ENCODE results near the gene LGALS3.

DNA sequence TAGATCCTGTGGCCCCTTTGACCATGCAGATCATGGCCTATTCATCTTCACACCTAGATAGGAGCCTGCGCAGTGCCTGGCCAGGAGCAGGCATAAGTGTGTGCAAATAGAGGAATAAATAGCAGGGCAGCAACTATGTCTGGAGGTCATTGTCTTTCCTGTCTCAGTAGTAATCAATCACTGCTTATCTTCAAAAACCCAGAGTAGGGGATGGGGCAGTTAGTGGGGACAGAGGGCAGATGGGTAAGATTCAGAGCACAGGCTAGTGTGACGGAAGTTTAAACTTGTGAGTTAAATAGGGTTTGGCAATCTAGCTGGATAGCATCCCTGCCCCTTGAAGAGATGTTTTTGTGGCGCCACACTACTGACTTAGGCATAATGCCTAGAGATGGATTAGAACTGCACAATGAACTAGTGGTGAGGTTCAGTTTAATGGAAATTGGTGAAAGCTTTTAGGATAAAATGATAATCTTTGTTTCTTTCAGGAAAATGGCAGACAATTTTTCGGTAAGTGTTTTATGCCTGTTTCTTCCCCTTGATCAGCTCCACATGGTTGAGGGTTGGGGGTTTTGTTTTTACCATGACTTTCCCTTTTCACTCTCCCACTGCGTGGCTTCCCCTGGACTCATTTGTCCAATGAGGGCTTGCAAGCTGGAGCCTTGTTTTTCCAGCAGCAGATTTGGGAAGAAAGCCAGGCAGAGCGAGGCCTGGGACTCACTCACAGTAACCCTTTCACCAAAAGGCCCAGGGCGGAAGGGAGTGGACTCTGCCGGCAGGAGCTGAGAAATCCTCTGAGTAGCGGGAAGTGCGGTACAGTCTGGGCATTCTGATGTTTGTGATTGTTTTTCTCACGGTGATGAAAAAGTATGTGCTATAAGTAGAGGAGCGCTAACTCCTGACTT, 8.1 kb downstream of the LGALS3 start:
- peak in 1 of 2 donors; percentile 18 for TF ChIP-seq POLR2A (IDR thresholded peaks at IDR 0.05)
- TF ChIP-seq, protein P1, sequence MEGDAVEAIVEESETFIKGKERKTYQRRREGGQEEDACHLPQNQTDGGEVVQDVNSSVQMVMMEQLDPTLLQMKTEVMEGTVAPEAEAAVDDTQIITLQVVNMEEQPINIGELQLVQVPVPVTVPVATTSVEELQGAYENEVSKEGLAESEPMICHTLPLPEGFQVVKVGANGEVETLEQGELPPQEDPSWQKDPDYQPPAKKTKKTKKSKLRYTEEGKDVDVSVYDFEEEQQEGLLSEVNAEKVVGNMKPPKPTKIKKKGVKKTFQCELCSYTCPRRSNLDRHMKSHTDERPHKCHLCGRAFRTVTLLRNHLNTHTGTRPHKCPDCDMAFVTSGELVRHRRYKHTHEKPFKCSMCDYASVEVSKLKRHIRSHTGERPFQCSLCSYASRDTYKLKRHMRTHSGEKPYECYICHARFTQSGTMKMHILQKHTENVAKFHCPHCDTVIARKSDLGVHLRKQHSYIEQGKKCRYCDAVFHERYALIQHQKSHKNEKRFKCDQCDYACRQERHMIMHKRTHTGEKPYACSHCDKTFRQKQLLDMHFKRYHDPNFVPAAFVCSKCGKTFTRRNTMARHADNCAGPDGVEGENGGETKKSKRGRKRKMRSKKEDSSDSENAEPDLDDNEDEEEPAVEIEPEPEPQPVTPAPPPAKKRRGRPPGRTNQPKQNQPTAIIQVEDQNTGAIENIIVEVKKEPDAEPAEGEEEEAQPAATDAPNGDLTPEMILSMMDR (IDR thresholded peaks at IDR 0.05) = no peak
